Astrocyte (in vitro differentiated cells and primary cell): Measurements from ENCODE around the gene ANTXR2. TPM values are rescaled to one million over a fixed set of nuclear protein-coding genes. Genes with fewer than 3 reads are reported as not detected.

Experiments used
- DNase-seq: peaks from one replicate; pipeline ENCODE4 v3.0.0-alpha.2; 2010; ENCODE audit warnings: low read depth
- FAIRE-seq: peaks from 2 replicates; lab custom pipeline; 2011; peaks lifted over from hg19 to GRCh38; lab: Jason Lieb, UNC
- H2AFZ ChIP-seq: 2 replicates; pipeline ENCODE4 v1.6.0; 2012; ENCODE audit warnings: low read depth, low read length, inconsistent platforms
- H3K27ac ChIP-seq: 2 replicates; pipeline ENCODE4 v1.5.1; 2011; ENCODE audit warnings: low read depth, low read length, inconsistent platforms
- H3K27me3 ChIP-seq: 2 replicates; pipeline ENCODE4 v1.6.0; 2011; ENCODE audit warnings: low read length, inconsistent platforms; ENCODE audit not compliant: insufficient read depth
- H3K36me3 ChIP-seq: 2 replicates; pipeline ENCODE4 v1.5.1; 2011; ENCODE audit warnings: low read length, inconsistent platforms; ENCODE audit not compliant: insufficient read depth
- H3K4me1 ChIP-seq: 2 replicates; pipeline ENCODE4 v1.5.1; 2011; ENCODE audit warnings: low read length, inconsistent platforms; ENCODE audit not compliant: insufficient read depth
- H3K4me2 ChIP-seq: 2 replicates; pipeline ENCODE4 v1.6.0; 2012; ENCODE audit warnings: low read length, inconsistent platforms
- H3K4me3 ChIP-seq: 2 replicates; pipeline ENCODE4 v1.5.1; 2011; ENCODE audit warnings: low read depth, mild to moderate bottlenecking, low read length, inconsistent platforms; ENCODE audit not compliant: insufficient read depth
- H3K79me2 ChIP-seq: 2 replicates; pipeline ENCODE4 v1.6.0; 2012; ENCODE audit warnings: mild to moderate bottlenecking, low read length, inconsistent platforms; ENCODE audit not compliant: insufficient read depth
- H3K9ac ChIP-seq: 2 replicates; pipeline ENCODE4 v1.6.0; 2012; ENCODE audit warnings: mild to moderate bottlenecking, low read length, inconsistent platforms
- H3K9me3 ChIP-seq: 2 replicates; pipeline ENCODE4 v1.5.1; 2012; ENCODE audit warnings: low read depth, mild to moderate bottlenecking, low read length, inconsistent platforms; ENCODE audit not compliant: insufficient read depth
- H4K20me1 ChIP-seq: 2 replicates; pipeline ENCODE4 v1.6.0; 2012; ENCODE audit warnings: low read length, inconsistent platforms; ENCODE audit not compliant: insufficient read depth
- H3K27ac Mint-ChIP-seq: one replicate; pipeline ENCODE4 v1.8.0; 2021; ENCODE audit warnings: mild to moderate bottlenecking, mixed read lengths; ENCODE audit not compliant: unreplicated experiment
- H3K27me3 Mint-ChIP-seq: one replicate; pipeline ENCODE4 v1.8.0; 2021; ENCODE audit warnings: low read depth, mixed read lengths; ENCODE audit not compliant: unreplicated experiment
- H3K36me3 Mint-ChIP-seq: one replicate; pipeline ENCODE4 v1.8.0; 2021; ENCODE audit warnings: low read depth, mixed read lengths; ENCODE audit not compliant: unreplicated experiment
- H3K4me1 Mint-ChIP-seq: one replicate; pipeline ENCODE4 v1.8.0; 2021; ENCODE audit warnings: low read depth, mixed read lengths; ENCODE audit not compliant: unreplicated experiment
- H3K4me3 Mint-ChIP-seq: one replicate; pipeline ENCODE4 v1.8.0; 2021; ENCODE audit warnings: mild to moderate bottlenecking, moderate library complexity, mixed read lengths; ENCODE audit not compliant: unreplicated experiment
- H3K9me3 Mint-ChIP-seq: one replicate; pipeline ENCODE4 v1.8.0; 2021; ENCODE audit warnings: mild to moderate bottlenecking, mixed read lengths; ENCODE audit not compliant: unreplicated experiment
- EZH2 ChIP-seq: IDR thresholded peaks from 2 replicates; pipeline ENCODE4 v1.6.1; 2012; ENCODE audit warnings: mild to moderate bottlenecking, low read length, inconsistent platforms; ENCODE audit not compliant: insufficient read depth
- total RNA-seq: library from RNA; stranded (reverse); gene quantifications from 2 replicates; pipeline ENCODE4 v1.2.1, GENCODE V29; 2021
- TF ChIP-seq, protein P1 (sequence below): IDR thresholded peaks from 2 replicates; pipeline ENCODE4 v1.5.1; 2011; ENCODE audit warnings: low read depth, mild to moderate bottlenecking, inconsistent platforms, low read length, moderate library complexity; ENCODE audit not compliant: insufficient read depth

ANTXR2 gene
- total RNA-seq, 1 donor from 2014 or later = 34.7 TPM

DNA sequence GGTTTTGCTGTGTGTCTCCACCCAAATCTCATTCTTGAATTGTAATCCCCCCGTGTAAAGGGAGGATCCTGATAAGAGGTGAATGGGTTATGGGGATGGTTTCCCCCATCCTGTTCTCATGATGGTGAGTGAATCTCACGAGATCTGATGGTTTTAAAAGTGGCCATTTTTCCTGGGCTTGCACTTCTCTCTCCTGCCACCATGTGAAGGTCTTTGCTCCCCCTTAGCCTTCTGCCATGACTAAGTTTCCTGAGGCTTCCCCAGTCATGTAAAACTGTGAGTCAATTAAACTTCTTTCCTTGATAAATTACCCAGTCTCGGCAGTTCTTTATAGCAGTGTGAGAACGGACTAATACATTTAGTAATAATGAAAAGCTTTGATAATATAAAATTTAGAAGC lies 46.9 kb downstream of the ANTXR2 start:
- H3K9me3 Mint-ChIP-seq = no peaks in the 10 kb centered on the region

DNA sequence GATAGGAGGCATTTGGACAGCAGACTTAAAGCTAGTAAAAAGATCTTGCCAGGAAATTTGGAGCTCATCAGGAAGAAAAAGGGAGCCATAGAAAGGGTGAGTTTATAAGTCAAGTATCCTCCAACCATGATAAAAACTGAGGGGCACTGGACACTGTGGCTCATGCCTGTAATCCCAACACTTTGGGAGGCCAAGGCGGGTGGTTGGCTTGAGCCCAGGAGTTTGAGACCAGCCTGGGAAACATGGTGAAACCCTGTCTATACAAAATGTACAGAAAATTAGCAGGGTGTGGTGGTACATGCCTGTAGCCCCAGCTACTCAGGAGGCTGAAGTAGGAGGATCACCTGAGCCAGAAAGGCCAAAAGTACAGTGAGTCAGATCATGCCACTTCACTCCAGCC lies 48.7 kb downstream of the ANTXR2 start:
- Histone ChIP-seq H4K20me1 (no peaks in the 10 kb centered on the region), H3K4me1 (no peaks in the 10 kb centered on the region), H3K9ac (no peak overlapping the region), H3K4me3 (no peak overlapping the region), H3K4me2 (no peak overlapping the region), H2AFZ (no peak overlapping the region), H3K27me3 (no peaks in the 10 kb centered on the region), H3K36me3 (peaks cover 42% of the 10 kb centered on the region), H3K9me3 (no peaks in the 10 kb centered on the region), H3K79me2 (no peaks in the 10 kb centered on the region), H3K27ac (no peak overlapping the region)
- Mint-ChIP-seq H3K9me3 (no peaks in the 10 kb centered on the region), H3K36me3 (no peaks in the 10 kb centered on the region), H3K27me3 (no peaks in the 10 kb centered on the region), H3K4me3 (no peak overlapping the region), H3K27ac (no peak overlapping the region), H3K4me1 (no peaks in the 10 kb centered on the region)
- DNase-seq (no peak), FAIRE-seq (no peak)
- TF ChIP-seq EZH2 = no peak
- TF ChIP-seq, protein P1, sequence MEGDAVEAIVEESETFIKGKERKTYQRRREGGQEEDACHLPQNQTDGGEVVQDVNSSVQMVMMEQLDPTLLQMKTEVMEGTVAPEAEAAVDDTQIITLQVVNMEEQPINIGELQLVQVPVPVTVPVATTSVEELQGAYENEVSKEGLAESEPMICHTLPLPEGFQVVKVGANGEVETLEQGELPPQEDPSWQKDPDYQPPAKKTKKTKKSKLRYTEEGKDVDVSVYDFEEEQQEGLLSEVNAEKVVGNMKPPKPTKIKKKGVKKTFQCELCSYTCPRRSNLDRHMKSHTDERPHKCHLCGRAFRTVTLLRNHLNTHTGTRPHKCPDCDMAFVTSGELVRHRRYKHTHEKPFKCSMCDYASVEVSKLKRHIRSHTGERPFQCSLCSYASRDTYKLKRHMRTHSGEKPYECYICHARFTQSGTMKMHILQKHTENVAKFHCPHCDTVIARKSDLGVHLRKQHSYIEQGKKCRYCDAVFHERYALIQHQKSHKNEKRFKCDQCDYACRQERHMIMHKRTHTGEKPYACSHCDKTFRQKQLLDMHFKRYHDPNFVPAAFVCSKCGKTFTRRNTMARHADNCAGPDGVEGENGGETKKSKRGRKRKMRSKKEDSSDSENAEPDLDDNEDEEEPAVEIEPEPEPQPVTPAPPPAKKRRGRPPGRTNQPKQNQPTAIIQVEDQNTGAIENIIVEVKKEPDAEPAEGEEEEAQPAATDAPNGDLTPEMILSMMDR = no peak

More for the DNA sequence above, 46.9 kb downstream of the ANTXR2 start:
- H3K9ac ChIP-seq = no peak overlapping the region
- no peaks in the 10 kb centered on the region for H3K79me2 ChIP-seq
- H3K9me3 ChIP-seq = no peaks in the 10 kb centered on the region
- Mint-ChIP-seq H3K4me3 (no peak overlapping the region), H3K4me1 (no peaks in the 10 kb centered on the region), H3K27me3 (no peaks in the 10 kb centered on the region), H3K27ac (no peak overlapping the region), H3K36me3 (no peaks in the 10 kb centered on the region)
- no peak overlapping the region for H3K4me2 ChIP-seq
- TF ChIP-seq EZH2 = no peak
- TF ChIP-seq, protein P1 = no peak
- H4K20me1 ChIP-seq = no peaks in the 10 kb centered on the region
- no peaks in the 10 kb centered on the region for H3K27me3 ChIP-seq
- no peak overlapping the region for H2AFZ ChIP-seq
- no peaks in the 10 kb centered on the region for H3K4me1 ChIP-seq
- H3K27ac ChIP-seq = no peak overlapping the region
- DNase-seq (no peak), FAIRE-seq (no peak)
- H3K36me3 ChIP-seq = peaks cover 50% of the 10 kb centered on the region
- H3K4me3 ChIP-seq = no peak overlapping the region

DNA sequence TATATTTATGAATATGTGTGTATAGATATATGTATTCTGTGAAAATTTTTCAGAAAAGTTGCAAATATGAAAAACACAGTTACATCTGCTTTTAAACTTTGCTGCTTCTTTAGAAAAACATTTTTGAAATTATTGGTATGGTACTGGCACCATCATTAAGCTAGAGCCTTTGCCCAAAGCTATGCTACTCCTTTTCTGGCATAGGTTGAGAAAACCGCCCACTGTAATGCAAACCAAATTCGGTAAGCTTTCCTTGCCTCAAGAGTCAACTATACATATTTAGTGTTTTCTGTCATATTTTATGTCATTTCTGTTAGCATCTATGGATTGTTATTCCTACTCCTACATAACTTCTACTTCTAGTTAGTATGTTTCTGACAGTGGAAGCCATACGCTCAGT lies 50.7 kb downstream of the ANTXR2 start:
- H3K4me1 Mint-ChIP-seq = peaks cover 1% of the 10 kb centered on the region
- H3K27me3 Mint-ChIP-seq = no peaks in the 10 kb centered on the region
- Histone ChIP-seq H3K36me3 (peaks cover 35% of the 10 kb centered on the region), H4K20me1 (no peaks in the 10 kb centered on the region), H3K4me3 (no peak overlapping the region), H3K27me3 (no peaks in the 10 kb centered on the region), H3K4me1 (peaks cover 10% of the 10 kb centered on the region), H3K4me2 (no peak overlapping the region), H3K79me2 (no peaks in the 10 kb centered on the region), H2AFZ (no peak overlapping the region), H3K27ac (no peak overlapping the region), H3K9ac (no peak overlapping the region), H3K9me3 (no peaks in the 10 kb centered on the region)
- no peak overlapping the region for H3K4me3 Mint-ChIP-seq
- H3K27ac Mint-ChIP-seq = no peak overlapping the region
- H3K9me3 Mint-ChIP-seq = no peaks in the 10 kb centered on the region
- no peak for FAIRE-seq
- no peak for DNase-seq
- no peaks in the 10 kb centered on the region for H3K36me3 Mint-ChIP-seq
- no peak for TF ChIP-seq EZH2
- TF ChIP-seq, protein P1 = no peak
